RWPE2 (cell line): ENCODE measurements around the gene ODC1.

Source experiments
- ATAC-seq: fragments of 200-7000 bp; cut with Tn5 transposase; 3 replicates; pipeline ENCODE4 v1.9.1; 2021; ENCODE audit warnings: low read depth
- DNase-seq: peaks from one replicate; pipeline ENCODE4 v3.0.0-alpha.2; 2020; ENCODE audit warnings: low spot score
- H3K27ac ChIP-seq: fragments of 450-650 bp; 2 replicates; pipeline ENCODE4 v1.5.1; 2017; ENCODE audit warnings: mild to moderate bottlenecking; ENCODE audit not compliant: poor library complexity, severe bottlenecking
- H3K27me3 ChIP-seq: fragments of 250-450 bp; sonication (Bioruptor Pico); 2 replicates; pipeline ENCODE4 v1.5.1; 2021; ENCODE audit warnings: mild to moderate bottlenecking, moderate library complexity; ENCODE audit not compliant: insufficient read depth, poor library complexity, severe bottlenecking
- H3K36me3 ChIP-seq: fragments of 250-450 bp; sonication (Bioruptor Pico); 2 replicates; pipeline ENCODE4 v1.5.1; 2020; ENCODE audit warnings: low read depth, mild to moderate bottlenecking, moderate library complexity
- H3K4me1 ChIP-seq: fragments of 250-450 bp; sonication (Bioruptor Pico); 2 replicates; pipeline ENCODE4 v1.5.1; 2021; ENCODE audit warnings: mild to moderate bottlenecking, moderate library complexity; ENCODE audit not compliant: insufficient read depth, poor library complexity, severe bottlenecking
- H3K4me3 ChIP-seq: fragments of 250-450 bp; sonication (Bioruptor Pico); 2 replicates; pipeline ENCODE4 v1.5.1; 2021; ENCODE audit warnings: mild to moderate bottlenecking, moderate library complexity; ENCODE audit not compliant: severe bottlenecking
- H3K9me3 ChIP-seq: fragments of 250-450 bp; sonication (Bioruptor Pico); 2 replicates; pipeline ENCODE4 v1.5.1; 2021; ENCODE audit warnings: mild to moderate bottlenecking, moderate library complexity; ENCODE audit not compliant: severe bottlenecking
- TF ChIP-seq, protein P1 (sequence below): fragments of 450-650 bp; IDR thresholded peaks from one replicate; pipeline ENCODE4 v1.5.1; 2017; ENCODE audit warnings: mild to moderate bottlenecking, moderate library complexity; ENCODE audit not compliant: poor library complexity, severe bottlenecking

The ODC1 gene

DNA sequence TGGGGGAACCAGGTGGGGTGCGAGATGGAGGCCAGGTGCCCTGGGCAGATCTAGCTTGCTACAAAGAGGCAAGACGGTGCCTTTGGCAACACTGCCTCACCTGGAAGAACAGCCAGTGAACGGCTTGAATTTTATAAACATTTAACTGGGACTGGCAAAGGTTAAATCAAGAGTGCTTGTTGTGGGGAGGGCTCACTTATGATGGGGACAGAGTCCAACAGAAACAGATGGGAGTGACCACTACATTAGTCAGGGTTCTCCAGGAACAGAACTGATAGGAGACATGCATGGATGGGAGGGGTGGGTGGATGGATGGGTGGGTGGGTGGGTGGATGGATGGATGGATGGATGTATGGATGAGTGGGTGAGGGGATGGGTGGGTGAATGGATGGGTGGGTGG, 19.2 kb downstream of the ODC1 start:
- TF ChIP-seq, protein P1, sequence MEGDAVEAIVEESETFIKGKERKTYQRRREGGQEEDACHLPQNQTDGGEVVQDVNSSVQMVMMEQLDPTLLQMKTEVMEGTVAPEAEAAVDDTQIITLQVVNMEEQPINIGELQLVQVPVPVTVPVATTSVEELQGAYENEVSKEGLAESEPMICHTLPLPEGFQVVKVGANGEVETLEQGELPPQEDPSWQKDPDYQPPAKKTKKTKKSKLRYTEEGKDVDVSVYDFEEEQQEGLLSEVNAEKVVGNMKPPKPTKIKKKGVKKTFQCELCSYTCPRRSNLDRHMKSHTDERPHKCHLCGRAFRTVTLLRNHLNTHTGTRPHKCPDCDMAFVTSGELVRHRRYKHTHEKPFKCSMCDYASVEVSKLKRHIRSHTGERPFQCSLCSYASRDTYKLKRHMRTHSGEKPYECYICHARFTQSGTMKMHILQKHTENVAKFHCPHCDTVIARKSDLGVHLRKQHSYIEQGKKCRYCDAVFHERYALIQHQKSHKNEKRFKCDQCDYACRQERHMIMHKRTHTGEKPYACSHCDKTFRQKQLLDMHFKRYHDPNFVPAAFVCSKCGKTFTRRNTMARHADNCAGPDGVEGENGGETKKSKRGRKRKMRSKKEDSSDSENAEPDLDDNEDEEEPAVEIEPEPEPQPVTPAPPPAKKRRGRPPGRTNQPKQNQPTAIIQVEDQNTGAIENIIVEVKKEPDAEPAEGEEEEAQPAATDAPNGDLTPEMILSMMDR = no peak
- H3K36me3 ChIP-seq = no peaks in the 10 kb centered on the region
- H3K4me1 ChIP-seq = no peaks in the 10 kb centered on the region
- no peak overlapping the region for H3K4me3 ChIP-seq
- no peak for DNase-seq
- no peak overlapping the region for H3K27ac ChIP-seq
- no peak for ATAC-seq
- no peaks in the 10 kb centered on the region for H3K9me3 ChIP-seq
- no peaks in the 10 kb centered on the region for H3K27me3 ChIP-seq

DNA sequence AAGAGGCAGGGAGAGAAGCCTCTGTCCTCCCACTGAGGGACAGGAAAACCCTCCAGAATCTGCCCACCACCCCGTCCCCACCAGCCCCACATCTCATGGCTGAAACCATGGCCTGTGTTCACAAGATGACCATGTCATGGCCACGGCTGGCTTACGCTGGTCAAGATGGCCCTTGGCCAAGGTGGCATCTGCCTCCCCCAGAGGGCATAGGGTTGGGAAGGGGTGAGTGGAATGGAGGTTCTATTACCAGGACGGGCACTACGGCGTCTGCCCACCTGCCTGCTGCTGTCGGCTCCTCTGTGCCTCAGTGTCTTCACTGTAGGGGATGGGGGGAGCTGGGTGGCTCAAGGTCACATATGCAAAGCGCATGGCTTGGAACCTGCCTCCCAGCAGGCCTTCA, 19.8 kb downstream of the ODC1 start:
- no peak overlapping the region for H3K27ac ChIP-seq
- DNase-seq (no peak), ATAC-seq (no peak)
- peaks cover under 1% of the 10 kb centered on the region; the same call in 1 of the 2 replicates for H3K36me3 ChIP-seq
- no peaks in the 10 kb centered on the region for H3K4me1 ChIP-seq
- no peak overlapping the region for H3K4me3 ChIP-seq
- TF ChIP-seq, protein P1 = no peak
- no peaks in the 10 kb centered on the region for H3K27me3 ChIP-seq
- no peaks in the 10 kb centered on the region for H3K9me3 ChIP-seq

DNA sequence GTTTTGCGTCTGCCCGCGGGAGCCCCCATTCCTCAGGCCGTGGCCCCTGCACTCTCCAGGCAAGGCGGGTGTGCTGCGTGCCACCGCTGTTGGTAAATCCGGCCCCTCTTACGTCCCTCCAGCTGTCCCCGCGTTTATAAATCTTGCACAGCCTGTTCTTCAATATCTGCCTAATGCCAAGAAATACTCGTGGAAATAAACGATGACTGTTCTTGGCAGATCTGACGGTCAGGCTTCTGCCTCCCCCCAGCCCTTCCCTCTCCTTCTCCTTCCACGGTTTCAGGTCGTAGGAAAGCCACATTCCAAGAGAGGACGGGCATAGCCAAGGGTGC, 20.5 kb downstream of the ODC1 start:
- ATAC-seq (no peak), DNase-seq (no peak)
- Histone ChIP-seq H3K27ac (no peak overlapping the region), H3K27me3 (no peaks in the 10 kb centered on the region), H3K36me3 (peaks cover 6% of the 10 kb centered on the region; the same call in 1 of the 2 replicates), H3K4me1 (no peaks in the 10 kb centered on the region), H3K9me3 (no peaks in the 10 kb centered on the region), H3K4me3 (no peak overlapping the region)
- TF ChIP-seq, protein P1 = no peak

DNA sequence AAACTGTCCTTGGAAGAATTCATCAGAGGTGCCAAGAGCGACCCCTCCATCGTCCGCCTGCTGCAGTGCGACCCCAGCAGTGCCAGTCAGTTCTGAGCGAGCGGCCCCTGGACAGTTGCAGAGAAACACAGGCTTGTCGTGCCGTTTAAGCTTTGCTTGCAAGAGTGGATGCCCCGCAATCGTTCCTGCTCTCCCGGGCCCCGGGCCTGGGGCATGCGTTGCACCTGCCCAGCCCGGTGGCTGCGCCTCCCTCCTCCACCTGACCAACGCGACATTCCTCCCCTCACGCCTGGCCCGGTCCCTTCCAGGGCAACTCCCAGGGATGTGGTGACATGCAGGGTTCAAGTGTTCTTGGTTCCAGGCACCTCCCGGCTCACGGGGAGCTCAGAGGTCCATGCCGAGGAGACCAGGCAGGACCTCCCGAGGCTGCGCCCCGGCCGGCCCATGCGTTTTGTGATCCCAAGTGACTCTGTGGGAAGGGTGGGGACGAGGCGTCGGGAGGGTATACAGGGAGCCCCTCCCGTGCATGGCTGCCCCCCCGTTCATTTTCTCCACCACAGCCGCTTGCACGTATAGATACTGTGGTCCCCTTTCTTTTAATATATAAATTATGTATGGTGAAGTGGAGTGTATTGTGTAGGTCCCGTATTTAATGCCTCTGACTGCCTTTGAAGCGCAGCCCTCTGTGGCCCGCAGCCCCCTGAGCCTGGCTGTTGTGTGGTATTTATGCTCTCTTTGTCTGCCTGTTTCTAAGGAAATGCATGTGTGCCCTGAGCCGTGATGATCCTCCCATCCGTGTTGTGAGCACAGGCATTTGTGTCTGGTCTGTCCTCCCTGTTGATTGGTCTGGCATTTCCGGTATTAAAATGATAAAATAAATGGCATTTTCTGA, 21.2 kb downstream of the ODC1 start:
- Histone ChIP-seq H3K27ac (no peak overlapping the region), H3K27me3 (no peaks in the 10 kb centered on the region), H3K36me3 (peaks cover 6% of the 10 kb centered on the region; the same call in 1 of the 2 replicates), H3K9me3 (no peaks in the 10 kb centered on the region), H3K4me1 (no peaks in the 10 kb centered on the region), H3K4me3 (no peak overlapping the region)
- no peak for DNase-seq
- ATAC-seq = no peak
- TF ChIP-seq, protein P1 = no peak

DNA sequence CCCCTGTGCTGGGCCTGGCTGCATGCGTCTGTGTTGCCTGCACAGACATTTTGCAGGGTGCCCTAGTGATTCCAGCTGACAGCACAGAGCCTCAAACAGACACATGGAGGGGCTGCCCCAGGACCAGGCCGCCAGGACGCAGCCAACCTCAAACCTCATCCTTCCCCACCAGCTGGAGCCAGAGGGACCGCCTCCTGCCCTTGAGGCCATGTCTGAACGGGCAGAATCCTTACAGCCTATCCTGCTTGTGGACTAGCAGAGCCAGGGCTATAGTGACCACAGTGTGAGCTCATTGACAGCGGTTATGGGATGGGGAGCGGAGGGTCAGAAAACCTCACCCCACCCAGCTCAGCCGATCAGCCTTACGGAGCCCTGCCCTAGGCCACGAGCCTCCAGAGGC, 22.4 kb downstream of the ODC1 start:
- TF ChIP-seq, protein P1 = no peak
- H3K4me1 ChIP-seq = no peaks in the 10 kb centered on the region
- H3K9me3 ChIP-seq = no peaks in the 10 kb centered on the region
- H3K36me3 ChIP-seq = peaks cover 6% of the 10 kb centered on the region
- DNase-seq (no peak), ATAC-seq (no peak; the same call in 2 of the 3 replicates)
- no peak overlapping the region for H3K4me3 ChIP-seq
- H3K27ac ChIP-seq = no peak overlapping the region
- no peaks in the 10 kb centered on the region for H3K27me3 ChIP-seq
